OCI-LY7 (cell line): ENCODE data around the gene RAB9B.
"Not testable (repeated sequence)": the region's sequence is repeated elsewhere in the genome, so short reads cannot be mapped to it uniquely, and the experiment has no call there.

Experiments
- CTCF ChIP-seq: fragments of 200-600 bp; sonication (generic); conservative IDR thresholded peaks from 2 replicates; pipeline ENCODE4 v1.5.1; 2014; ENCODE audit warnings: mild to moderate bottlenecking, antibody characterized with exemption, low read length, moderate library complexity, mixed read lengths
- EZH2phosphoT487 ChIP-seq: fragments of 200-600 bp; sonication (generic); IDR thresholded peaks from 2 replicates; pipeline ENCODE4 v1.6.1; 2018; ENCODE audit warnings: low read depth, borderline replicate concordance, mild to moderate bottlenecking, mixed run types, antibody characterized with exemption, low read length, moderate library complexity, mixed read lengths

GRCh38 chrX:103817101-103817500 lies 15.0 kb downstream of the RAB9B start:
- not testable (repeated sequence) for TF ChIP-seq CTCF, EZH2phosphoT487
